Common myeloid progenitor, CD34-positive (primary cell): Measurements from ENCODE around the gene IFT52.

Experiments used
- CTCF ChIA-PET: fragments of 350-600 bp; sonication (Branson Sonifier 250); formaldehyde crosslinking; loops from one replicate; lab custom pipeline; 2021; ENCODE audit warnings: antibody characterized with exemption; lab: Charles Lee
- POLR2A ChIA-PET: fragments of 350-600 bp; sonication (Branson Sonifier 250); formaldehyde crosslinking; loops from one replicate; lab custom pipeline; 2021; ENCODE audit warnings: antibody characterized with exemption; lab: Charles Lee
- DNase-seq, 3 donors: peaks; one replicate each; pipeline versions ENCODE4 v3.0.0 to v3.0.0-alpha.2; 2013
- H3K27ac ChIP-seq, 2 experiments: 1 replicate in 1 of 2; 2 replicates in 1 of 2; pipeline ENCODE4 v1.7.0; 2013; ENCODE audit warnings: inconsistent platforms in 2 of 2, low read length in 2 of 2, mild to moderate bottlenecking in 2 of 2, low read depth in 1 of 2, moderate library complexity in 1 of 2; ENCODE audit not compliant: severe bottlenecking in 2 of 2, insufficient read depth in 1 of 2, poor library complexity in 1 of 2
- H3K27me3 ChIP-seq, 5 experiments: replicated peaks in 2 of 5; 1 replicate in 3 of 5; 2 replicates in 2 of 5; pipeline versions ENCODE4 v1.6.1 to v1.7.0; 2013; ENCODE audit warnings: low read length in 4 of 5, mild to moderate bottlenecking in 2 of 5, moderate library complexity in 2 of 5, inconsistent platforms in 1 of 5; ENCODE audit not compliant: insufficient read depth in 5 of 5, control insufficient read depth in 4 of 5
- H3K36me3 ChIP-seq, 4 experiments: 1 replicate in 2 of 4; 2 replicates in 2 of 4; pipeline versions ENCODE4 v1.6.1 to v1.7.0; 2013; ENCODE audit warnings: low read length in 3 of 4, control low read depth in 1 of 4, mild to moderate bottlenecking in 1 of 4; ENCODE audit not compliant: control insufficient read depth in 4 of 4, insufficient read depth in 4 of 4
- H3K4me1 ChIP-seq, 4 experiments: 1 replicate in 3 of 4; 2 replicates in 1 of 4; pipeline versions ENCODE4 v1.6.1 to v1.7.1; 2013; ENCODE audit warnings: low read length in 3 of 4, mild to moderate bottlenecking in 3 of 4, control low read depth in 1 of 4, inconsistent platforms in 1 of 4, moderate library complexity in 1 of 4; ENCODE audit not compliant: control insufficient read depth in 4 of 4, insufficient read depth in 4 of 4; ENCODE audit errors: control extremely low read depth in 1 of 4
- H3K4me3 ChIP-seq, 7 experiments: 1 replicate in 4 of 7; 2 replicates in 3 of 7; pipeline versions ENCODE4 v1.5.1 to v1.7.0; 2013; ENCODE audit warnings: mild to moderate bottlenecking in 7 of 7, low read length in 6 of 7, moderate library complexity in 6 of 7, inconsistent platforms in 2 of 7, low read depth in 2 of 7, control low read depth in 1 of 7; ENCODE audit not compliant: insufficient read depth in 4 of 7, control insufficient read depth in 1 of 7; ENCODE audit errors: extremely low read depth in 1 of 7
- H3K9me3 ChIP-seq, 5 experiments: 1 replicate in 4 of 5; 2 replicates in 1 of 5; pipeline versions ENCODE4 v1.6.1 to v1.7.1; 2013; ENCODE audit warnings: low read length in 4 of 5, mild to moderate bottlenecking in 2 of 5, inconsistent platforms in 1 of 5, low read depth in 1 of 5, moderate library complexity in 1 of 5; ENCODE audit not compliant: control insufficient read depth in 4 of 5, insufficient read depth in 2 of 5; ENCODE audit errors: control extremely low read depth in 1 of 5
- WGBS: methylation state at CpG from one replicate; pipeline ENCODE4 v1.1.5; 2013; ENCODE audit not compliant: insufficient coverage; 5-methylcytosine and 5-hydroxymethylcytosine counted together

Gene IFT52

DNA sequence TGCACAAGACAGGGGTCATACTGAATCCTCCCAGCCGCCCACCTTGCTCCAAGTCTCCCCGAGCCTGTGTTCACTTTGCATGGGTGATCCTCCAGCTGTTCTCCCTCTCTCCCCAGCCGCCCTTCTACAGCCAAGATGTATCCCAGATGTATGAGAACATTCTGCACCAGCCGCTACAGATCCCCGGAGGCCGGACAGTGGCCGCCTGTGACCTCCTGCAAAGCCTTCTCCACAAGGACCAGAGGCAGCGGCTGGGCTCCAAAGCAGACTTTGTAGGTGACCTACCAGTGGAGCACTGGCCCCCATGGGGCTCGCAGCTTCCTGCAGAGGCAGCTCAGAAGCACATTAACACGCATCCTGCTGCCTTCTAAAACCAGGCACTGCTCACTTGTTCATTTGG lies 14.6 kb upstream of the IFT52 start:
- Histone ChIP-seq H3K36me3 (no peaks in the 10 kb centered on the region), H3K27ac (no peak overlapping the region), H3K4me1 (peaks cover 0 to 3% (median 0%) of the 10 kb centered on the region in 4 experiments), H3K9me3 (no peaks in the 10 kb centered on the region), H3K27me3 (no peaks in the 10 kb centered on the region), H3K4me3 (no peak overlapping the region)
- WGBS = 92% methylated on average over 9 of the region's 10 CpGs
- CTCF ChIA-PET = interaction anchor here (1.3 kb wide), 1 partner anchor 38 kb away, joined by 4 read pairs; no protein-coding TSS in a partner anchor
- no peak for DNase-seq
- POLR2A ChIA-PET = interaction anchor here (0.6 kb wide), 1 partner anchor 10 kb away, joined by 4 read pairs; no protein-coding TSS in a partner anchor

DNA sequence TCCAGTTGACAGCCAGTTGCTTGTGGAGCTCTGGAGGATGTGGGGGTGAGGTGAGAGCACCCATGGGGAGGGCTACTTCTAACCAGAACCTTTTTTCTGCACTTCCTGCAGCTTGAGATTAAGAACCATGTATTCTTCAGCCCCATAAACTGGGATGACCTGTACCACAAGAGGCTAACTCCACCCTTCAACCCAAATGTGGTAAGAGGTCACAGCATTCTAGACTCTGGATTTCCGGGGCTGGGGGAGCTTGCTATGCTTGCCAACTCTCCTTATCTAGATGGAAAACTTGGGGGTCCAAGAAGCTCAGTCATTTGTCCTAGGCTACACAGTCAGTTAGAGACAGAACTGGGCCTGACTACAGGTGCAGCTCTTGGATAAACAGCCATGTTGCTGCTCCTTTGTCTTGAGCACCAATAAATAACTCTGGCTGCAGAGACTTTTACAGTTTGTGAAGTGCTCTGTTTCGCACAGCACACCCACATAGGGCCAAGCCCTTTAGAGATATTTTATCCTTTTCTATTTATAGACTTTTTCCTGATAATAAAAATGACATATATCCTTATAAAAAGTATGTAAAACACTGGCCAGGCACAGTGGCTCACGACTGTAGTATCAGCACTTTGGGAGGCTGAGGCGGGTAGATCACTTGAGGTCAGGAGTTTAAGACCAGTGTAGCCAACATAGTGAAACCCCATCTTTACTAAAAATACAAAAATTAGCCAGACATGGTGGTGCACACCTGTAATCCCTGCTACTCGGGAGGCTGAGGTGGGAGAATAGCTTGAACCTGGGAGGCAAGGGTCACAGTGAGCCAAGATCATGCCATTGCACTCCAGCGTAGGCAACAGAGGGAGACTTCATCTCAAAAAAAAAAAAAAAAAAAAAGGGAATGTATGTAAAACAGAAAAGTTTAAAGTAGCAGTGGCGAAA lies 10.6 kb upstream of the IFT52 start:
- no peaks in the 10 kb centered on the region for H3K9me3 ChIP-seq
- no peaks in the 10 kb centered on the region for H3K36me3 ChIP-seq
- CTCF ChIA-PET = no interaction called here
- 60% methylated on average over 1 of the region's 7 CpGs for WGBS
- POLR2A ChIA-PET = no interaction called here
- H3K27ac ChIP-seq = no peak overlapping the region
- H3K4me3 ChIP-seq = no peak overlapping the region
- peaks cover 0 to 8% (median 0%) of the 10 kb centered on the region in 4 experiments for H3K4me1 ChIP-seq
- peak in 2 of 3 donors; percentile 6 to 39 for DNase-seq
- H3K27me3 ChIP-seq = no peaks in the 10 kb centered on the region

DNA sequence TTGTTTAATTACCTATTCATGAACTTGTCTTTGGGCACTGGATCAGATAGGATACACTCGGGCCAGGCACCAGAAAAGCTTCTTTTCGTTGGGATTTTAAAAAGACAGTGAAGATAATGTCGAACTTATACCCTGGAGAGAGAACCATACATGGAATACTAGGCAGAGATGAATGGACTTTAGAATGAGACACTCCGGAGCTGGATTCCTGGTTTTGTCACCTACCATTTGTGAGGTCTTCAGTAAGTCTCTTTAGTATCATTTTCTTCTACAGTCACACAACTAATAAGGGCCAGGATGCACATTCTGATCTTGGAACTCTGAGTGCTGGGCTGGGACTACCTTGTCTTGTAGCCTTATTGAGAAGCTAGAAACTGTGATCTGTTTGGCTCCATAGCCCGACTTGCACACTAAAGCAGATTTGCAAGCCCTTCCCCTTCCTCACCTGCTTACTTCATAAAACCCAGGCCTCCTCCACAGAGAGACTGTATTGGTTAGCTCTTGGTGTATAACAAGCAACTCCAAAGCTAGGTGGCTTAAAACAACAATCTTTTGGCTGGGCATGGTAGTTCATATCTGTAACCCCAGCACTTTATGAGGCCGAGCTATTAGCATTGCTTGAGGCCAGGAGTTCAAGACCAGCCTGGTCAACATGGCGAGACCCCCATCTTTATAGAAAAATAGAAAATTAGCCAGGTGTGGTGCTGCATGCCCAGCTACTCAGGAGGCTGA lies 7.4 kb upstream of the IFT52 start:
- 94% methylated on average over 6 of the region's 7 CpGs for WGBS
- H3K27ac ChIP-seq = no peak overlapping the region
- DNase-seq = no peak
- CTCF ChIA-PET = no interaction called here
- no peaks in the 10 kb centered on the region for H3K27me3 ChIP-seq
- no peaks in the 10 kb centered on the region for H3K36me3 ChIP-seq
- POLR2A ChIA-PET = no interaction called here
- no peak overlapping the region for H3K4me3 ChIP-seq
- H3K4me1 ChIP-seq = peaks cover 0 to 8% (median 0%) of the 10 kb centered on the region in 4 experiments
- no peaks in the 10 kb centered on the region for H3K9me3 ChIP-seq

DNA sequence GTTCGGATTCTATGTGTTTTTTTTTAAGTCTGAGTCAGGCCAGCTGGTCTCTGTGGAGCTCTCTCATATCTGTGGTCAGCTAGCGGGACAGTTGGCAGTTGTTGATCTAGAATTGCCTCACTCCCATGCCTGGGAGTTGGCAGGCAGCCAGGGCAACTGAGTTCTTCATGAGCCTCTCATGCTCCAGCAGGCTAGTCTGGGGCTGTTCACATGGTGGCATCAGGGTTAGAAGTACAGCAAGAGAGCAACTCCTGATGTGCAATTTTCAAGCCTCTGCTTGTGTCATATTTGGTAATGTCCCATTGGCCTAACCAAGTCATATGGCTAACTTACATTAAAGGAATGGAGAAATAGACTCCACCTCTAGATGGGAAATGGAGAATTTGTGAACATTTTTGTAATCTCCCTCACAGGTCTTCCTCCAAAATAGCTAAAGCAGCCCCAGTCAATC lies 6.7 kb upstream of the IFT52 start:
- Histone ChIP-seq H3K4me1 (peaks cover 0 to 8% (median 0%) of the 10 kb centered on the region in 4 experiments), H3K36me3 (no peaks in the 10 kb centered on the region), H3K9me3 (no peaks in the 10 kb centered on the region), H3K27me3 (no peaks in the 10 kb centered on the region), H3K4me3 (no peak overlapping the region), H3K27ac (no peak overlapping the region)
- 80% methylated on average over 2 of the region's 2 CpGs for WGBS
- POLR2A ChIA-PET = no interaction called here
- CTCF ChIA-PET = no interaction called here
- peak in 2 of 3 donors; percentile 59 to 71 for DNase-seq

GRCh38 chr20:43584448-43585136 lies 6.1 kb upstream of the IFT52 start:
- Histone ChIP-seq H3K27me3 (no peaks in the 10 kb centered on the region), H3K9me3 (no peaks in the 10 kb centered on the region), H3K36me3 (no peaks in the 10 kb centered on the region), H3K4me1 (peaks cover 0 to 9% (median 0%) of the 10 kb centered on the region in 4 experiments), H3K4me3 (no peak overlapping the region), H3K27ac (no peak overlapping the region)
- ChIA-PET CTCF (interaction anchor here (1.0 to 1.9 kb wide), 3 partner anchors 10 to 47 kb away, joined by 3 to 5 read pairs (median 3); no protein-coding TSS in a partner anchor), POLR2A (no interaction called here)
- 93% methylated on average over 5 of the region's 7 CpGs for WGBS
- DNase-seq = no peak

DNA sequence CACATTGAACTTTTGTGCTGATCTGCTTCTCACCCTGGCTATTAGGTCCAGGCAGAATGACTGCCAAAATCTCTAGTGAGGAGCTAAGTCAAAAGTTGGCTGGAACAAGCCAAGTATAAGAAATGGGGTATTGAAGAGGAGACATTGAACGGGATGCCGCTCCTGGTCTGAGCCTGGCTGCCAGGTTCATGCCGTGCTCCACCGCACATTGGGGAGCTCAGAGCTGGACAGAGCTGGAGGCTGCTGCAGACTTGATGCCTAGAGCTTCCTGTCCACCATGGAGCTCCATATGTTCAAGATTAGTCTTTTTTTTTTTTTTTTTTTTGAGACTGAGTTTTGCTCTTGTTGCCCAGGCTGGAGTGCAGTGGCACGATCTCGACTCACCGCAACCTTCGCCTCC lies 4.1 kb upstream of the IFT52 start:
- ChIA-PET CTCF (interaction anchor here (1.3 kb wide), 1 partner anchor 18 kb away, joined by 3 read pairs; no protein-coding TSS in a partner anchor), POLR2A (interaction anchor here (0.6 kb wide), 1 partner anchor 10 kb away, joined by 4 read pairs; no protein-coding TSS in a partner anchor)
- 87% methylated on average over 4 of the region's 8 CpGs for WGBS

More for the DNA sequence above, 4.1 kb upstream of the IFT52 start:
- Histone ChIP-seq H3K27me3 (no peaks in the 10 kb centered on the region), H3K27ac (no peak overlapping the region), H3K36me3 (no peaks in the 10 kb centered on the region), H3K4me3 (no peak overlapping the region), H3K4me1 (peaks cover 2 to 17% (median 9%) of the 10 kb centered on the region in 4 experiments), H3K9me3 (no peaks in the 10 kb centered on the region)
- DNase-seq = no peak
